ENCODE results near the gene ATG5. TPM values are rescaled to one million over a fixed set of nuclear protein-coding genes. Genes with fewer than 3 reads are reported as not detected.

The ATG5 gene
- total RNA-seq, 2 experiments from 2014 or later, result 41.9 to 42.0 TPM

DNA sequence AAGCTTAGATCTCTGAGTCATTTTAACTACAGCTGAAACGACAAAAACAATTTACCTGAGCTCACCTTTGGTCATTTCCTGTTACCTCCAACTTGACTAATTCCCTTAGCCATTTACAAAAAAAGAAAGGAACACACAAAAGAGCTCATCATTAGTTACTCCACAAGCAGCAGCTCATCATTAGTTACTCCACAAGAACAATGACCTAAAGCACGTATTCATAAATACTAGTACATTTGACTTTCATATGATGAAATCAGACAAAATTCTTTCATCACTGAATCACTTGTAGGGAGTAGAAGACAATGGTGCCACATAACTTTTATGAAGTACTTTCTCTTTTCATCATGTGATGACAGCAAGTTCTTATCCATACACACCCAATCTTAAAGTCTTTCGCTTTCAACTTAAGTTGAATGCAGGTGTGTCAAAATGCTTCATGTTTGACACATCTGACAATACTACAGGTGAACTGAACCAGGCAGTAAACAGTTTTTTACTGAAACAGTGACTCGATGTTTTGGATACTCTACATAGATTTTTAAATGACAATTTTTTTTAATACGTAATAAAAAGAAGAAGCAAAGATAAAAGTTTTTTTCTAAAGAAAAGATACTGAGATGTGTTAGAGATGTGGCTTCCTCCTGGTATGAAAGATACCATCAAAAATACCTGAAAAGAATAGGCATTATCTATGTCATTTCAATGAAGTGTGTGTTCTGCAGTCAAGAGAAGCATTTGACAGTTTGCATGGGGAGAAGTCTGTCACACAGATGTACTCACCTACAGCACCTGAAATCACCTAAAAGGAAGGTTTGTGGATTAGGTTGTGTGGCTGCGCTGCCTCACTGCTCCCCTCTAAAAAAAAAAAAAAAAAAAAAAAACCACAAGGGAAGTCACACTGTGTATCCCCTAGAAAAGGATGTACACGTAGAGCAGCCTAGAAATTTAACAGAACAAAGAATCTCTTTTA lies 130.3 kb downstream of the ATG5 start:
- ChIA-PET CTCF (interaction anchor here (0.6 to 0.7 kb wide), 2 partner anchors 27 to 91 kb away, joined by 3 read pairs; no protein-coding TSS in a partner anchor), POLR2A (interaction anchor here (0.7 kb wide), 1 partner anchor 593 kb away, joined by 5 read pairs; no protein-coding TSS in a partner anchor)

DNA sequence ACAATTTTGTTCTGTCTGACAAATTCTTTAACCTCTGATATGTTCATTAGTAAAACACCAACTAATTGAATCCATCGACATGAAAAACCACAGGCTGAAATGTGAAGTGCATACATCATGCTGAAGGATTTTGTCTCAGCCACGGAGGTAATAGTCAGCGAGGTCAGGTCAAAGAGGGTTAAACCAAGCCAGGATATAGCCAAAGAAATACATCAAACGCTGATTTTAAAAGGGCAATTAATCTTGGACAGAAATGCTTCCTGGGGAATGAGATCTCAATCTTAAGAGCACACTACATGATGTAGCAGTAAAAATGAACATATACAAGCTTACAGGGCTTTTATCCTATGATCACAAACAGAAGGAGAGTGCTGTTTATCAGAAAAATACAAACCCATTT lies 132.7 kb downstream of the ATG5 start:
- POLR2A ChIA-PET, result interaction anchor here (0.6 kb wide), 1 partner anchor 90 kb away, joined by 3 read pairs; no protein-coding TSS in a partner anchor
- CTCF ChIA-PET, result no interaction called here

DNA sequence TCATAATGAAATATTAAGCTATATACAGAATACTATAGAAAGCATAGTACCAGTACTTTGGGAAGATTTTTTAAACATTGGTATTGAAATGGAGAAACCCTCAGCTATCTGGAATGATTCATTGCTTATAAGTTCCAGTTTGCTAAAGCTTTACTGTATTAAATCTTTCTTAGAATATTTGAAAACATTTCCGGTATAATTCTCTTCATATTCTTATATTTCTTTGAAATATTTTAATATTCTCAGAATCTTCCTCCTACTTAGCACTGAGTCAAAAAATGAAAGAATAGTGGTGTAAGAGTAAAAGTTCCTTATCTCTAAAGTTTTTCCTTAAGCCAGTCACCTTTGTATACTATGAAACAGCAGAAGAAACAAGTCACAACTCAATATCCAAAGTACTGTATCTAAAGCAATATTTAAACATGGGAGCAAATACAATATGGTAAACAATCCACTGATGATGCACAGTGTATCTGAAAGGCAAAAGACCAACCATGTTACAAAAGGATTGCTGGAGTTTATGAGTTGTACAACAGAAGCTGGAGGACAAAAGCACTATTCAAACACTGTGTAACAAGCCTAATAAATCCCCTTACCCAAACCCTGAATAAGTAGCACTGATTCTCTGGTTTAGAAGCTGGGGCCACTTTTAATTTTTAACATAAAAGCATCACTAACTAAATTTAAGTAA lies 137.3 kb downstream of the ATG5 start:
- POLR2A ChIA-PET, result interaction anchor here (1.1 to 3.3 kb wide), 3 partner anchors 24 to 89 kb away, joined by 3 to 16 read pairs (median 7); no protein-coding TSS in a partner anchor
- CTCF ChIA-PET, result interaction anchor here (1.2 to 2.5 kb wide), 2 partner anchors 22 to 25 kb away, joined by 3 to 9 read pairs; no protein-coding TSS in a partner anchor

DNA sequence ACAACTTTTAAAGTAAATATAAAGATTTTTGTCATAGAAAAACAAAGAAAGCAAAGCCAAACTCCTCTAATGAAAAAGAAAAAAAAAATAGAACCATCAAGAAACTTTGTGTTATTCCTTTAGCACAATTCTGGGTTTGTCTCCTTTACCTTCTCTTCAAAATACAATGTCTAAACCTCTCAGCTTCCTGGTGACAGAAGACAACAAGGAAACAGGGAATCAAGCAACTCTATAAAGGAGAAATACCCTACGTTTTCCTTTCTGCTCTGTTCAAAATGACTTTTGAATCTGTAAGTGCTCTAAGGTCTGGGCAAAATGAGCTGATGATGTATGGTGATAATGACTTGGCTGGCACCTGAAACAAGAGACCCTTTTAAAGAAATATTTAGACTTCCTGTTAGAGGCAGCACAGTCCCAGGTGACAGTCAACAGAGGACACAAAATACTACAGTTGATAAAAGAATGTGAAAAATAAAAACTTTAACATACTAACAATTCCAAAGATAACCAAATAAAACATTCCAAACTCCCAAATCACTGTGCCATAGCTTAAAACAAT lies 138.1 kb downstream of the ATG5 start:
- POLR2A ChIA-PET, result interaction anchor here (1.1 to 3.3 kb wide), 3 partner anchors 24 to 89 kb away, joined by 3 to 16 read pairs (median 7); no protein-coding TSS in a partner anchor

DNA sequence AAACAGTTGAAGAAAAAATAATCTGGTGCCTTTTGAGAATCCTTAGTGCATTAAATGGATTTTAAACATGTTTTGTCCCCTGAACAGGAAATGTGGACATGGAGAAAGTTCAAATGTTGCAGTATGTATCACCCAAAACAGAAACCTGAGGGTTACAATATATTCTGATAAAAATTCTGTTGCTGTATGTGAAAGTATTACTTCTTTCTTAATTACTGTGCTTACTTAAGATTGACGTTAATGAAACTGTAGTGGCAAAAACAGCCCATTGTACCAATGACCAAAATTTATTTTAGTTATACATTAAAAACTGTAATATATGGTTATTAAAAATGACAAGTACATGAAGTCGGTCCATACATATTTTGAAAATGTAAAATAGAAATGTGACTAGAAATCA lies 138.8 kb downstream of the ATG5 start:
- CTCF ChIA-PET, result interaction anchor here (0.7 to 2.5 kb wide), 4 partner anchors 20 to 45 kb away, joined by 3 to 9 read pairs (median 4); no protein-coding TSS in a partner anchor
- POLR2A ChIA-PET, result interaction anchor here (0.8 to 3.3 kb wide), 4 partner anchors 23 to 93 kb away, joined by 4 to 16 read pairs (median 6); no protein-coding TSS in a partner anchor

More for the DNA sequence above, 138.1 kb downstream of the ATG5 start:
- CTCF ChIA-PET, result interaction anchor here (1.2 to 2.5 kb wide), 2 partner anchors 22 to 24 kb away, joined by 3 to 9 read pairs; no protein-coding TSS in a partner anchor

DNA sequence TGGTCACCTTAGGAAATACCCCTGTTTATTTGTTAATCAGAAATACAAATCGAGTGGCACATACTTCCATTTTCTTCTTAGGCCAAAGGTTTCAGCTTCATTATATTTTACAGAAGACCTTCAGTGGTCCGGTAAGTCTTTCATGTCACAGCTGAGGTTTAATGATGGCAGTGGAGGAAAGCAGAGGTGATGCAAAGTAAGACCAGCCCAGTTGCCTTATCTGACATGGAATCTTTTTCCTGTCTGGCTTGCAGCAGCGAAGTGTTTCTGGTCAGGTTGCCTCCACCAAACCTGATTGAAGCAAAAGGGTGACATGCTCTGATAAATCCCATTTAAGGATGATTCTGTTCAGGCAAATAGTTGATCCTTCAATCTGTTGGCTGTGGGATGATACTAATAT lies 139.4 kb downstream of the ATG5 start:
- CTCF ChIA-PET, result interaction anchor here (0.7 to 2.5 kb wide), 4 partner anchors 19 to 100 kb away, joined by 4 to 9 read pairs (median 4); partner anchors contain the start of gene PRDM1

DNA sequence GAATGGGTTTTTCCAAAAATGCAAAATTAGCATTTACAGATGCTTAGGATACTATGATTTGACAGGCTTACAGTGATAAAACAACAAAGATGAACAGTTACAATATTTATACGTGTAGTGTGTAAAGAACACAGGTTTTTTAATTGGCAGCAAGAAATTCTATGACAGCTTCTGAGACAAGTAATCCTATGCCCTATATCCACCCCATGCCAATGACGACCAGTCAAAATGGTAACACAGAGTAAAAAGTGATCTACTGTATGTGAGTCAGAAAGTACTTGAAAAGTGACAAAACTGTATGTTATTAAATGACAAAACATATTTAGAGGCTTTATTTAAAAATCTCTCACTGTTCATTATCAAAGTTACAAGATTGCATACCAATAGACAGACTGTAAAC lies 139.9 kb downstream of the ATG5 start:
- POLR2A ChIA-PET, result interaction anchor here (1.3 to 3.3 kb wide), 6 partner anchors 22 to 92 kb away, joined by 3 to 16 read pairs (median 4); no protein-coding TSS in a partner anchor
- CTCF ChIA-PET, result interaction anchor here (1.6 to 1.8 kb wide), 3 partner anchors 19 to 100 kb away, joined by 4 to 5 read pairs (median 4); partner anchors contain the start of gene PRDM1

More for the DNA sequence above, 139.4 kb downstream of the ATG5 start:
- POLR2A ChIA-PET, result interaction anchor here (0.8 to 3.3 kb wide), 6 partner anchors 22 to 92 kb away, joined by 3 to 16 read pairs (median 4); no protein-coding TSS in a partner anchor

DNA sequence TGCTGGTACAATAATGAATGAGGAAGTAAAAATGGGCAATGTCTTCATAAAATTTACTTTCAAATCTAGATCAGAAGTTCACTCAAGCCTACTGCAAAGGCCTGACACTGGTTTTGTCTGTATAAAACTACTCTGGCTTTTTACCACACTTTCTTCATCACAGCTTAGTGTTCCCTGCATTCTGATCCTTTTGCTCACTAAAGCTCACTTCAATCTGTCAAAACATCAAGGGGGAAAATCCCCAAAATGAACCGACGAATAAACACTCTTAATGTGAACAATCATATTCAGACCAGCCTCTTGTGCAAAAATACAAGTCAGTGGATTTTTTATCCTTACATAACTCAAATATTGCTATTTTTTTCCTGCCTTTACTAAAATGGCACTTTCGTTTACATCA lies 140.9 kb downstream of the ATG5 start:
- CTCF ChIA-PET, result interaction anchor here (0.9 to 1.8 kb wide), 3 partner anchors 70 to 99 kb away, joined by 3 to 5 read pairs (median 4); partner anchors contain the start of gene PRDM1
- POLR2A ChIA-PET, result interaction anchor here (1.3 to 1.4 kb wide), 2 partner anchors 21 to 43 kb away, joined by 4 read pairs; no protein-coding TSS in a partner anchor

DNA sequence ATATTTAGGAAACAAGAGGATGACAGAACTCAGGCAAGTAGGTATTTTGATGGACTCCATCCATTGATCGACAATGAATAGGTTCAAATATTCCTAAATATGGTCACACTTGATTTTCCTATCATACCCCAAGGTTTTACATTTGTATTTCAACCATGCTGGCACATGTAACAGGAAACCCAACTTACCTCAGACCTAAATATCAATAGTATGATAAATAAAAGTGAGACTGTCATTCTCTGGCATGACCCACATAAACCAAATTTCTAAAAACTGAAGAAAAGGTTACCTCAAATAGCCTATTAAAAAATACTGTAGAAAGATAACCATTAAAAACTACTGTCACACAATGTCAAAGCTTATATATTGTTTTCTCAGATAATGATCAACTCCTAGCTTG lies 142.1 kb downstream of the ATG5 start:
- CTCF ChIA-PET, result interaction anchor here (0.7 to 1.3 kb wide), 4 partner anchors 21 to 93 kb away, joined by 3 to 4 read pairs (median 4); no protein-coding TSS in a partner anchor

DNA sequence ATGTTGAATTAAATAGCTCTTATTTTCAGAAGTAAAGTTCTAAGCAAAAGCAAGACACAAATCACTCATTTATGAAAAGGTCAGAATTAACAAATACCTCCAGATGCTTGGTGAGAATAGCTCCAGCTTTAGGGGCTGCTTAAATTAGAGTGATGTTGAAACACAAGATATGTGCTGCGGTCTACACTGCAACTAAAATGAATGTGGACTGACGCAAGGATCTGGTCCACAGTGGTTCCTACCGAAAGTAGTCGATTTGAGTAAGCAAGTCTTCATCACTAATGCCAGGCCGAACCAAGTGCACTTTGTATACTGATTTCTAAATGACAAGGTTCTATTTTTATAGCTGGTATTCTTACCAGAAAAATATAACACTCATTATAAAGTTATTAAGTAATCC lies 143.1 kb downstream of the ATG5 start:
- POLR2A ChIA-PET, result interaction anchor here (0.6 to 2.5 kb wide), 13 partner anchors 13 to 452 kb away, joined by 3 to 23 read pairs (median 5); partner anchors contain the start of gene PRDM1
- CTCF ChIA-PET, result interaction anchor here (0.7 to 1.3 kb wide), 6 partner anchors 19 to 83 kb away, joined by 3 to 9 read pairs (median 4); no protein-coding TSS in a partner anchor

More for the DNA sequence above, 142.1 kb downstream of the ATG5 start:
- POLR2A ChIA-PET, result interaction anchor here (1.5 to 2.5 kb wide), 5 partner anchors 16 to 97 kb away, joined by 5 to 23 read pairs (median 10); partner anchors contain the start of gene PRDM1

DNA sequence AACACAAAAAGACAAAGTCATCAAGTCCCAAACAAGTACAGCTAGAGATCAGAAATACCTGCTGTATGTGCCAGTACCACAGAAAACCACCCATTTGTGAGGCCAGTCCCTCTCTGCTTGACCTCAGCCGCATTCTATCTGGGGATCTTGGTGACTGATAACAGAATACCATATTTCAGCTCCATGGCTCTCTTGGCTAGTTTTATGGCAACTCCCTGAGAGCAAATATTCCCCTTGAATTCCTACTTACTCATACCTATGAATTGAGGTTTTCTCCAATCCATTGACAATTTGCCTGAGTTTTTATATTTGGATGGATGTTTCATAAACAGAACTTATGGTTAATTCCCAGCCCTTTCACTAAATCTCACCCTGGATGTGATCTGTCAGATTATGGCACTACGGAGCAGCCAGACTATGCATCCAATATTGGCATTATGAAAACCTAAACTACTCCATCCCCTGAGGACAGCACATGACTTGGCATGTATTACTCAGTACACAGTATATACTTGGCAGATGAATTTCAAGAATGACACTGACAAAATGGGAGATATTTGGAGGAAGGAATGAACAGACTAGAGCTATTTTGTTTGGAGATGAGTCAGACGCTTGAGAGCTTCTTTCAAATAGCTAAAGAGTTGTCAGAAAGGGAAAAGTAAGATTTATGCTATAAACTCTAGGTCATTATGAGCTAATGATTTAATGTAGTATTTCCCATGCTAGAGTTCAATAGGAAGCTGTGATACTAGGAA lies 143.7 kb downstream of the ATG5 start:
- CTCF ChIA-PET, result interaction anchor here (1.1 to 1.9 kb wide), 4 partner anchors 18 to 41 kb away, joined by 3 to 9 read pairs (median 5); no protein-coding TSS in a partner anchor
- POLR2A ChIA-PET, result interaction anchor here (0.6 to 2.5 kb wide), 13 partner anchors 12 to 451 kb away, joined by 3 to 23 read pairs (median 5); partner anchors contain the start of gene PRDM1

DNA sequence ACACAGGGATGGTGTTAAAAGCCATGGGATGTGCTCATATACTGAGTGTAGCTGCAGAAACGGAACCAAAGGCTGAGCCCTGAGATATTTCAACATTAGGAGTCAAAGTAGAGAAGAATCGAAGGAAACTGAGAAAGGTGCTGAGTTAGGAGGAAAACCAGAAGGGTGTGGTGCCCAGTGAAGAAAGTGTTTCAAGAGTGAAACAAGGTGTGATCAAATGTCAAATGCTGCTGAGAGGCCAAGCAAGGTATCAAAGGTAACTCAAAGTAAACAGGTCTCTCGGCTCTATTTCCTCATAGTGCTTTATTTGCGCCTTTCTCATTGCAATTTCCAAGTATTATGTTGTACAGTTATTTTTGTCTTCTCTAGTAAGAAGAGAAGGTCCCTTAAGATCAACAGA lies 145.4 kb downstream of the ATG5 start:
- ChIA-PET POLR2A (no interaction called here), CTCF (interaction anchor here (1.9 kb wide), 1 partner anchor 16 kb away, joined by 5 read pairs; no protein-coding TSS in a partner anchor)

DNA sequence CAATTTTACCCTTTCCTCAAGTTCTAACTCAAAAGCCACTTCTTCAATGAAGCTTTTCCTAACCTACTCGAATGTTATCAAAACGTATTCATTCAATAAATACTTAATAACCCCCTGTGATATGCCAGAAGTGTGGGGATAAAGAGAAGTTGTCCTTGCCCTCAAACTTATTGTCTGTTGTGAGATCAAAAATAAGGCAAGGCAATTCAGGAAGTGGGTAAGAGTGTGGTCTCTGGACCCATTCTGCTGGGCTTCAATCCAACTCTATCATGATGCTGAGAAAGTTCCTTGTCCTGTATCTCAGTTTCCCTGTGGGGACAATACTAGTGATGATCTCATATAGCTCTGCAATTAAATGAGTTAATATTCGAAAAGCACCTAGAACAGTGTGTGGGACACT lies 146.7 kb downstream of the ATG5 start:
- POLR2A ChIA-PET, result no interaction called here
- CTCF ChIA-PET, result interaction anchor here (0.6 kb wide), 1 partner anchor 1213 kb away, joined by 4 read pairs; no protein-coding TSS in a partner anchor

DNA sequence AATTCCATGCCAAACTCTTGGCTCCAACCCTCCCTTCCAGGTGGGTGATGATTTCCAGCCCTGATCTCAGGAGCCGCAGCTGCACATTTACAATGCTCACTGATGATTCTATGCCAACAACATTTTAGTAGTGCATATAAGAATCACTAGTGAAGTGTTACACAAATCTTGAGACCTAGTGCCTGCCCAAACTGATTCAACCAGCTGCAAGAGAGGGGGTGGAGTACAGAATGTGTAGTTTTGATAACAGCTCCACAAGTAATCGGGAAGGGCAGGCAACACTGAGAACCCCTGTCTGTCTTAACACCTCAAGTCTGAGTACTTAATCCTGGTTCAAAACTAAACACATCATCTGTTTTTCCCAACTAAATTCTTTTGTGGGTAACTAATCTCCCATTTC lies 147.8 kb downstream of the ATG5 start:
- POLR2A ChIA-PET, result no interaction called here
- CTCF ChIA-PET, result no interaction called here

DNA sequence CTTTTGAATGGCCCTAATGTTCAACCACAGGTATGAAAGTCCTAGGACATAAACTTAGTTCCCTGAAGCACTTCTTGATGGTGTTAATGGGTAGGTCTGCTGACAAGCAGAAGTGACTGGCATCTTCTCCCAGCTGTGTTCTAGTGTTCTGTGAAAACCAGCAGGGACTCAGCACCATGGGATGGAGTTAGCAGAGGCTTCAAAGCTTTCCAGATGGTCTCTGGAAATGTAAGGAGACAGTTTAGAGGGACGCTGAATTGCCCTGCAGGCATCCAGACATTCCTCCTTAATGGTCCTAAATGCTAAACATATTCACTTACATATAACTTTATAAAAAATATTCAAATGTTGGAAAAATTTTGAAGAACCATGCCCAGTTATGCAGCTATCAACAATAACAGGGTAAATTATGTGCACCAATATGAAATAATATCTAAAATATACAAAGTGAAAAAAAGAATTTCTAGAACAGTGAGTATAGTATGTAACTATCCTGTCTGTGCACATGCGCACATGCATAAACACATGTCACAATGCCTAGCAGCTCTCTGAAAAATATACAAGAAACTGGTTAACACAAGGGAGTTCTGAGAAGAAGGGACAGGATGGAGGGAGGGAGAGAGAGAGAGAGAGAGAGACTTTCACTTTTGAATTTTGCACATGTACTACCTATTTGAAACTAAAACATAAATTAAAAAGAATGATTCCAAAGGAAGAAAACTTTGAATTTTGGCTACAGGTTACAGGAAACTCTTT lies 152.3 kb downstream of the ATG5 start:
- ChIA-PET CTCF (interaction anchor here (0.6 to 2.0 kb wide), 2 partner anchors 32 to 776 kb away, joined by 3 to 4 read pairs; no protein-coding TSS in a partner anchor), POLR2A (no interaction called here)

DNA sequence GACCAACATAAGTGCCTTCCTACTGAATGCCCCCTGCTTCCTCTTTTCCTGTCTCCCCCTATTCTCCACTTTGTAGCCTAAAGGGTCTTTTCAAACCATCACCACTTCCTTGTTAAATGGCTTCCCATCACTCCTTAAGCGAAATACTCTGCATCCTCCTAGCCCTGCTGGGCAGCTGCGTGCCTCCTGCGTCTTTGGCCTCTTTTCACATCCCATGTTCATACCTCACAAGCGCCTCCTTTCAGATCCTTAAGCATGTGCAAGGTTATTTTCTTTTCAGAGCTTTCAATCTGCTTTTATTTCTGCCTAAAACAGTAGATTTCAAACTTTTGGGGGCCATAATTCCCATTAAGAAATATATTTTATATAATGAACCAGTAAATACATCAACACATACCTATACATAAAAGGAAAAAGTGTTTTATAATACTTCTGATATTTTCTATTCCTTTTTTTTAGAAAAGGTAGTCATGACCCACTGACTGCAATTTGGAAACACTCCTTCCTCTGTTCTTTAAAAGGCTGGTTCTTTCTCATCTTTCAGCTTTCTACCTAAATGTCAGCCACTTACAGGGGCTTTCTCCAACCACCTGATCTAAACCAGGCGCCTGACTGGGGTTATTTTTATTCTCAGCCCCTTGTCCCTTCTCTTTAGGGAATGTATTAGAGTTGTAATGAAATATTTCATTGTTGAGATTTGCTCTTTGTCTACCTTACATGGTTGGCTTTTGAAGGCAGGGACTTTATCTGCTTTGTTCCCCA lies 155.3 kb downstream of the ATG5 start:
- ChIA-PET CTCF (interaction anchor here (0.7 kb wide), 1 partner anchor 566 kb away, joined by 3 read pairs; no protein-coding TSS in a partner anchor), POLR2A (interaction anchor here (0.7 kb wide), 1 partner anchor 12 kb away, joined by 3 read pairs; no protein-coding TSS in a partner anchor)
